Testis (tissue), 2 donors: ENCODE data around the gene CACNA1D.

Experiments used
- CTCF ChIP-seq, 3 experiments: fragments of 450-650 bp in 2 of 3; fragments of 200-600 bp in 1 of 3; sonication (generic) in 1 of 3; IDR thresholded peaks; one replicate each; pipeline ENCODE4 v1.5.1; 2016 to 2019; ENCODE audit warnings: antibody characterized with exemption in 3 of 3, mild to moderate bottlenecking in 2 of 3, moderate library complexity in 1 of 3
- POLR2A ChIP-seq: fragments of 450-650 bp; IDR thresholded peaks from one replicate; pipeline ENCODE4 v1.6.1; 2017; ENCODE audit warnings: antibody characterized with exemption, mild to moderate bottlenecking, moderate library complexity

GRCh38 chr3:53486961-53487654 lies 7.3 kb upstream of the CACNA1D start:
- TF ChIP-seq POLR2A (no peak), CTCF (IDR thresholded peaks at IDR 0.05) (no peak)
